PC-9 (cell line): Measurements from ENCODE around the gene EP300.

Experiments
- EZH2 ChIP-seq: fragments of 200-600 bp; sonication (generic); IDR thresholded peaks from 2 replicates; pipeline ENCODE4 v1.8.0; 2017; ENCODE audit warnings: antibody characterized with exemption, low read depth
- TF ChIP-seq, protein P1 (sequence below): fragments of 200-600 bp; sonication (generic); conservative IDR thresholded peaks from 2 replicates; pipeline ENCODE4 v1.6.1; 2017; ENCODE audit warnings: mixed run types, antibody characterized with exemption, mild to moderate bottlenecking, moderate library complexity

DNA sequence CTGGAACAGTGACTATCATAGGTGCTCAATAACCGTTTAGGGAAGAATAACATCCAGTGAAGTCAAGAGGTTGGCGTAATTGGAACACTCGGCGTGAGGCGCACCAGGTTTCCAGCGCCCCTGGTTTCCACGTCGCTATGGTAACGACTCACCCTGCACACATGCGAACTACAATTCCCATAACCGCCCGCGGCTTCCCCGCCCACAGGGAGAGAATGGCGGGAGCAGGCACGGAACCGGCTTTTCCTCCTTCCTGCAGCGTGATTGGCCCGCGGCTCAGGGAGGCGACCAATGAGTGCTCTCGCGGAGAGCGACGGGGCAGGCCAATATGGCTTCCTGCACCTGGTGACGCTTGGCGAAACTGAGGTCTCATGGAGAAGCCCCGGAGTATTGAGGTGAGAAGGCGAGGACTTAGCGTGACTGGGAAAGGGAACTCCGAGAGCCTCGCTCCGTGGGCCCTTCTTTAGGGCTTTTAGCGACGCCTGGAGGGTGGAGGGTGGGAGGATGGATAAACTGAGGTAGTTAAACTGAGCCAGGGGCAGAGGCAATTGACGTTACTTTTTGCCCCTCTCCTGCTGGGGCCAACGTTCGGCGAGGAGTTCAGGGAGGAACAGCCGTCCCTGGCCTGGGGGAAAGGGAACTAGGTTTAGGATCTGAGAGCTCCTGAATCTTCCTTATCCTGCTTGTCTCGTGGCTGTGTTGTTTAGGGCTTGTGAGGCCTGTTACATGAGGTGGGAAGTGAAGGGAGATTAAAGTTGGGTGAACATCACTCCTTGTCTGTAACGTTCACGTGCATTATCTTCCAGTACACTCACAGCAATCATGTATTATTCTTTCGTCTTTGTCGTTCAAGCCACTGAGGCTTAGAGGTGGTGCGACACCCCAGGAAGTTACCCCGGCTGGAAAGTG, 112.9 kb downstream of the EP300 start, which contains the start of gene L3MBTL2:
- TF ChIP-seq, protein P1, sequence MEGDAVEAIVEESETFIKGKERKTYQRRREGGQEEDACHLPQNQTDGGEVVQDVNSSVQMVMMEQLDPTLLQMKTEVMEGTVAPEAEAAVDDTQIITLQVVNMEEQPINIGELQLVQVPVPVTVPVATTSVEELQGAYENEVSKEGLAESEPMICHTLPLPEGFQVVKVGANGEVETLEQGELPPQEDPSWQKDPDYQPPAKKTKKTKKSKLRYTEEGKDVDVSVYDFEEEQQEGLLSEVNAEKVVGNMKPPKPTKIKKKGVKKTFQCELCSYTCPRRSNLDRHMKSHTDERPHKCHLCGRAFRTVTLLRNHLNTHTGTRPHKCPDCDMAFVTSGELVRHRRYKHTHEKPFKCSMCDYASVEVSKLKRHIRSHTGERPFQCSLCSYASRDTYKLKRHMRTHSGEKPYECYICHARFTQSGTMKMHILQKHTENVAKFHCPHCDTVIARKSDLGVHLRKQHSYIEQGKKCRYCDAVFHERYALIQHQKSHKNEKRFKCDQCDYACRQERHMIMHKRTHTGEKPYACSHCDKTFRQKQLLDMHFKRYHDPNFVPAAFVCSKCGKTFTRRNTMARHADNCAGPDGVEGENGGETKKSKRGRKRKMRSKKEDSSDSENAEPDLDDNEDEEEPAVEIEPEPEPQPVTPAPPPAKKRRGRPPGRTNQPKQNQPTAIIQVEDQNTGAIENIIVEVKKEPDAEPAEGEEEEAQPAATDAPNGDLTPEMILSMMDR, result no peak
- no peak for TF ChIP-seq EZH2
